Ishikawa (cell line): ENCODE results near the gene VPS54.

Experiments used
- TAF1 ChIP-seq: IDR thresholded peaks from 2 replicates; pipeline ENCODE4 v1.6.1; 2012; ENCODE audit warnings: low read depth, mild to moderate bottlenecking
- TF ChIP-seq, protein P1 (sequence below): IDR thresholded peaks from 2 replicates; pipeline ENCODE4 v1.6.1; 2012; ENCODE audit warnings: low read depth, mild to moderate bottlenecking

DNA sequence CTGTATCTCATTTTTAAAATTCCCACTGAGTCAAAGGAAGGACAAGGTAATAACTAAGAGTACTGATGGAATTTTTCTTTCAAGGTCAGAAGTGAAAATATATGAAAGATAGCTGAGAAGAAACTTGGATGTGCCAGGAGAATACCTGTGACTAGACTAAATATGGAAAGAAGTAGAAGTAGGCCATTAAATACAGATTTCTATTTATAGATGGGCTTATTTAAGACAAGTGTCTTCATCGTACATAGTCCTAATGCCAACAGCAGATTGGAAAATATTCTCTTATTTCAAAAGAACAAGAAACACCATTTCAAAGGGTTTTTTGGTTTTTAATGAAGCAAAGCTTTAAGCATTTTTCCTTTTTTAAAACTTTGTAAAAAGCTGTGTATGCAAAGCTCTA is 155.5 kb downstream of the VPS54 start:
- TF ChIP-seq, protein P1, sequence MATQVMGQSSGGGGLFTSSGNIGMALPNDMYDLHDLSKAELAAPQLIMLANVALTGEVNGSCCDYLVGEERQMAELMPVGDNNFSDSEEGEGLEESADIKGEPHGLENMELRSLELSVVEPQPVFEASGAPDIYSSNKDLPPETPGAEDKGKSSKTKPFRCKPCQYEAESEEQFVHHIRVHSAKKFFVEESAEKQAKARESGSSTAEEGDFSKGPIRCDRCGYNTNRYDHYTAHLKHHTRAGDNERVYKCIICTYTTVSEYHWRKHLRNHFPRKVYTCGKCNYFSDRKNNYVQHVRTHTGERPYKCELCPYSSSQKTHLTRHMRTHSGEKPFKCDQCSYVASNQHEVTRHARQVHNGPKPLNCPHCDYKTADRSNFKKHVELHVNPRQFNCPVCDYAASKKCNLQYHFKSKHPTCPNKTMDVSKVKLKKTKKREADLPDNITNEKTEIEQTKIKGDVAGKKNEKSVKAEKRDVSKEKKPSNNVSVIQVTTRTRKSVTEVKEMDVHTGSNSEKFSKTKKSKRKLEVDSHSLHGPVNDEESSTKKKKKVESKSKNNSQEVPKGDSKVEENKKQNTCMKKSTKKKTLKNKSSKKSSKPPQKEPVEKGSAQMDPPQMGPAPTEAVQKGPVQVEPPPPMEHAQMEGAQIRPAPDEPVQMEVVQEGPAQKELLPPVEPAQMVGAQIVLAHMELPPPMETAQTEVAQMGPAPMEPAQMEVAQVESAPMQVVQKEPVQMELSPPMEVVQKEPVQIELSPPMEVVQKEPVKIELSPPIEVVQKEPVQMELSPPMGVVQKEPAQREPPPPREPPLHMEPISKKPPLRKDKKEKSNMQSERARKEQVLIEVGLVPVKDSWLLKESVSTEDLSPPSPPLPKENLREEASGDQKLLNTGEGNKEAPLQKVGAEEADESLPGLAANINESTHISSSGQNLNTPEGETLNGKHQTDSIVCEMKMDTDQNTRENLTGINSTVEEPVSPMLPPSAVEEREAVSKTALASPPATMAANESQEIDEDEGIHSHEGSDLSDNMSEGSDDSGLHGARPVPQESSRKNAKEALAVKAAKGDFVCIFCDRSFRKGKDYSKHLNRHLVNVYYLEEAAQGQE = no peak
- no peak for TF ChIP-seq TAF1
